Esophagus squamous epithelium (tissue), 4 donors: Measurements from ENCODE around the gene NHEJ1.

Experiments
- CTCF ChIP-seq, 6 experiments: fragments of 450-650 bp in 4 of 6; fragments of 200-600 bp in 2 of 6; sonication (generic) in 2 of 6; IDR thresholded peaks; one replicate each; pipeline ENCODE4 v1.5.1; 2016 to 2019; ENCODE audit warnings: antibody characterized with exemption in 6 of 6, mild to moderate bottlenecking in 4 of 6, moderate library complexity in 4 of 6
- POLR2A ChIP-seq, 4 donors: fragments of 450-650 bp; IDR thresholded peaks; one replicate each; pipeline ENCODE4 v1.6.1; 2017; ENCODE audit warnings: antibody characterized with exemption in 4 of 4, mild to moderate bottlenecking in 4 of 4, moderate library complexity in 3 of 4

GRCh38 chr2:219035942-219036341, 124.7 kb downstream of the NHEJ1 start:
- TF ChIP-seq CTCF (IDR thresholded peaks at IDR 0.05) (no peak), POLR2A (IDR thresholded peaks at IDR 0.05) (no peak)
